ENCODE data around the gene ACOT13. TPM values are rescaled to one million over a fixed set of nuclear protein-coding genes. Genes with fewer than 3 reads are reported as not detected.
"Not testable (repeated sequence)": the region's sequence is repeated elsewhere in the genome, so short reads cannot be mapped to it uniquely, and the experiment has no call there.

Gene ACOT13
- polyA plus RNA-seq, 3 donors: 1.7 to 20.1 (median 14.5) TPM

DNA sequence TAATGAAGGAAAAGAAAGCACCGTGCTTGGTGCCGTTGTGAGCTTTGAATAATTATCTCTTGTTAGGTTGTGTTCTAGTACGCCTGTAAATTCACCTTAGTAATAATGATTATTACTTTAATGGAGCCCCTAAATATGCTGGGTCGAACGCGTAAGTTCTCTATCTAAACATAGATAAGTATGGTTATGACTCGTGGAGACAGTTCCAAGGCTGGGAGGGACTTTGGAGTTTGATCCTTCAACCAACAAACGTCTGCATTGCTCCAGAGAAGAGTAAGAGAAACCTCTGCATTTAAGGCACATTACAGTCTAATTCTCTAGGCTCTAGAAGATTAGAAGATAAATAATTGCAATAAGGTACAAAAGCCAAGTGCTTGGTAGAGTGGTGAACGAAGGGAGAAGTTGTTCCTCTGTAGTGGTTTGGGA is 514 bp downstream of the ACOT13 start:
- H3K4me1 ChIP-seq (ENCODE audit: control insufficient read depth in 1 of 2, insufficient read depth in 2 of 2, low read length in 2 of 2): peaks cover 21 to 29% of the 10 kb centered on the region in 2 donors
- H2AFZ ChIP-seq (ENCODE audit: insufficient read depth, low read depth, low read length, poor library complexity, severe bottlenecking): peak overlapping the region; percentile 91
- H3K4me2 ChIP-seq (replicated peaks; ENCODE audit: extremely low read depth, low read length, poor library complexity, severe bottlenecking): peak overlapping the region; percentile 83
- peaks cover 18 to 21% of the 10 kb centered on the region in 2 donors for H3K36me3 ChIP-seq (replicated peaks in 1 of 2; ENCODE audit: control insufficient read depth in 1 of 2, insufficient read depth in 2 of 2, low read length in 2 of 2)
- peaks cover 49% of the 10 kb centered on the region for H3K79me2 ChIP-seq (ENCODE audit: insufficient read depth, low read length)
- H3K9me3 ChIP-seq (replicated peaks in 1 of 2; ENCODE audit: control insufficient read depth in 1 of 2, insufficient read depth in 1 of 2, low read length in 2 of 2): peaks cover 0 to 9% of the 10 kb centered on the region in 2 donors
- H3K27me3 ChIP-seq (ENCODE audit: control insufficient read depth in 2 of 2, insufficient read depth in 2 of 2, low read length in 2 of 2): no peaks in the 10 kb centered on the region
- peaks cover 3 to 22% (median 14%) of the 10 kb centered on the region in 7 donors for H3K9me3 Mint-ChIP-seq
- peak overlapping the region; percentile 94 to 99 (median 98) for H3K27ac Mint-ChIP-seq
- peaks cover 0 to 3% (median 0%) of the 10 kb centered on the region in 3 donors for H3K27me3 Mint-ChIP-seq (ENCODE audit: low read depth in 3 of 3)
- H3K4me3 ChIP-seq (replicated peaks in 1 of 3; ENCODE audit: low read depth in 2 of 3, low read length in 3 of 3): peak overlapping the region; percentile 79 to 99 (median 90)
- 0% methylated on average over 1 of the region's 9 CpGs for WGBS (ENCODE audit: insufficient coverage)
- H3K4me3 Mint-ChIP-seq: peak overlapping the region; percentile 96 to 98
- peaks cover 5% of the 10 kb centered on the region for H4K20me1 ChIP-seq (ENCODE audit: insufficient read depth, low read length)
- intact Hi-C loops (cut with micrococcal nuclease): loop anchor here (2.0 to 10.0 kb wide), 2 partner anchors 57 to 107 kb away; partner anchors contain the start of gene GMNN (in 1 of the 2)
- peak overlapping the region; percentile 81 for H3K9ac ChIP-seq (ENCODE audit: insufficient read depth, low read length, poor library complexity, severe bottlenecking)
- peak overlapping the region; percentile 91 to 94 for H3K27ac ChIP-seq (ENCODE audit: low read depth in 1 of 2, low read length in 2 of 2)
- peaks cover 22 to 28% of the 10 kb centered on the region in 2 donors for H3K36me3 Mint-ChIP-seq
- TF ChIP-seq, protein P1, sequence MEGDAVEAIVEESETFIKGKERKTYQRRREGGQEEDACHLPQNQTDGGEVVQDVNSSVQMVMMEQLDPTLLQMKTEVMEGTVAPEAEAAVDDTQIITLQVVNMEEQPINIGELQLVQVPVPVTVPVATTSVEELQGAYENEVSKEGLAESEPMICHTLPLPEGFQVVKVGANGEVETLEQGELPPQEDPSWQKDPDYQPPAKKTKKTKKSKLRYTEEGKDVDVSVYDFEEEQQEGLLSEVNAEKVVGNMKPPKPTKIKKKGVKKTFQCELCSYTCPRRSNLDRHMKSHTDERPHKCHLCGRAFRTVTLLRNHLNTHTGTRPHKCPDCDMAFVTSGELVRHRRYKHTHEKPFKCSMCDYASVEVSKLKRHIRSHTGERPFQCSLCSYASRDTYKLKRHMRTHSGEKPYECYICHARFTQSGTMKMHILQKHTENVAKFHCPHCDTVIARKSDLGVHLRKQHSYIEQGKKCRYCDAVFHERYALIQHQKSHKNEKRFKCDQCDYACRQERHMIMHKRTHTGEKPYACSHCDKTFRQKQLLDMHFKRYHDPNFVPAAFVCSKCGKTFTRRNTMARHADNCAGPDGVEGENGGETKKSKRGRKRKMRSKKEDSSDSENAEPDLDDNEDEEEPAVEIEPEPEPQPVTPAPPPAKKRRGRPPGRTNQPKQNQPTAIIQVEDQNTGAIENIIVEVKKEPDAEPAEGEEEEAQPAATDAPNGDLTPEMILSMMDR (IDR thresholded peaks at IDR 0.05): peak; percentile 23
- H3K4me1 Mint-ChIP-seq: peaks cover 40% of the 10 kb centered on the region
- peak in 1 of 3 donors; percentile 16 for DNase-seq

DNA sequence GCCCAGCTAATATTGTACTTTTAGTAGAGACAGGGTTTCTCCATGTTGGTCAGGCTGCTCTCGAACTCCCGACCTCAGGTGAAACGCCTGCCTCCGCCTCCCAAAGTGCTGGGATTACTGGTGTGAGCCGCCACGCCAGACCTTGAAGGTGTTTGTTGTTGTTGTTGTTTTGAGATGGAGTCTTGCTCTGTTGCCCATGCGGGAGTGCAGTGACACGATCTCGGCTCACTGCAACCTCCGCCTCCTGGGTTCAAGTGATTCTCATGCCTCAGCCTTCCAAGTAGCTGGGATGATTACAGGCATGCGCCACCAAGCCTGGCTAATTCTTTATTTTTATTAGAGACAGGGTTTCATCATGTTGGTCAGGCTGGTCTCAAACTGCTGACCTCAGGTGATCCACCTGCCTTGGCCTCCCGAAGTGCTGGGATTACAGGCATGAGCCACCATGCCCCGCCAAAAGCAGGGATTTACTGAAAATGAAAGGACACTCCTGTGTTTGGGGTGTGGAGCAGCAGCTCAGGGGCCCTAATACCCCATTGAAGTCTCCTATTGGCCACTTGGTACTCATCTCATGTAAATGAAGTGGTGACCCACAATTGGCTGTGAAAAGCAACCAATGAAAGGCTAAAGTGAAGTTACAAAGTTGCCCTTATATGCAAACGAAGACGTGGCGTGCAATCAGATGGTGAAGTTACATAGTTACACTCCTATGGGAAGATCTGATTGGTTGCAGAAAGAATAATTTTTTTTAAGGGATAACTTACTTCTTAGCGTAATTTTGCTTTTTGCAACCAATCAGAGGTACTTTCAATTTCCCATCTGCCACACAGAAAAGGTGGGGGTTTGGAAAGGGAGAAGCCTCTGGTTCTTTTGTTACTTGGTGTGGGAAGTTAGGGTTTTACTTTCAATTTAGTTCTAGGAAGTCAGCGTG is 1.5 kb downstream of the ACOT13 start:
- peaks cover 41% of the 10 kb centered on the region for H3K79me2 ChIP-seq (ENCODE audit: insufficient read depth, low read length)
- H4K20me1 ChIP-seq (ENCODE audit: insufficient read depth, low read length); H3K27ac ChIP-seq (ENCODE audit: low read depth in 1 of 2, low read length in 2 of 2); H3K27me3 Mint-ChIP-seq (ENCODE audit: low read depth in 3 of 3); H3K27me3 ChIP-seq (ENCODE audit: control insufficient read depth in 2 of 2, insufficient read depth in 2 of 2, low read length in 2 of 2): not testable (repeated sequence)
- DNase-seq: peak in 1 of 3 donors; percentile 7
- peaks cover 6 to 32% (median 15%) of the 10 kb centered on the region in 7 donors for H3K9me3 Mint-ChIP-seq
- 96% methylated on average over 8 of the region's 18 CpGs for WGBS (ENCODE audit: insufficient coverage)
- H3K9me3 ChIP-seq (replicated peaks in 1 of 2; ENCODE audit: control insufficient read depth in 1 of 2, insufficient read depth in 1 of 2, low read length in 2 of 2): peaks cover 5 to 13% of the 10 kb centered on the region in 2 donors
- peak overlapping the region in 4 of 7 donors; percentile 42 to 97 (median 56) for H3K27ac Mint-ChIP-seq
- peak overlapping the region; percentile 45 to 59 for H3K4me3 Mint-ChIP-seq
- intact Hi-C loops (cut with micrococcal nuclease): loop anchor here in 1 of 2 donors (10.0 kb wide), 1 partner anchor 56 kb away; no protein-coding TSS in a partner anchor
- peak overlapping the region; percentile 83 for H3K4me2 ChIP-seq (replicated peaks; ENCODE audit: extremely low read depth, low read length, poor library complexity, severe bottlenecking)
- H3K4me1 Mint-ChIP-seq: peaks cover 40% of the 10 kb centered on the region
- peaks cover 8 to 11% of the 10 kb centered on the region in 2 donors for H3K36me3 ChIP-seq (replicated peaks in 1 of 2; ENCODE audit: control insufficient read depth in 1 of 2, insufficient read depth in 2 of 2, low read length in 2 of 2)
- peak overlapping the region; percentile 91 for H2AFZ ChIP-seq (ENCODE audit: insufficient read depth, low read depth, low read length, poor library complexity, severe bottlenecking)
- peak overlapping the region in 1 of 3 experiments; percentile 90 for H3K4me3 ChIP-seq (replicated peaks in 1 of 3; ENCODE audit: low read depth in 2 of 3, low read length in 3 of 3)
- H3K4me1 ChIP-seq (ENCODE audit: control insufficient read depth in 1 of 2, insufficient read depth in 2 of 2, low read length in 2 of 2): peaks cover 21 to 29% of the 10 kb centered on the region in 2 donors
- H3K36me3 Mint-ChIP-seq: peaks cover 13 to 19% of the 10 kb centered on the region in 2 donors
- H3K9ac ChIP-seq (ENCODE audit: insufficient read depth, low read length, poor library complexity, severe bottlenecking): peak overlapping the region; percentile 81

Measured in CD14-positive monocyte (primary cell).